Endodermal cell (in vitro differentiated cells): ENCODE measurements around the gene YBX1. TPM values are rescaled to one million over a fixed set of nuclear protein-coding genes. Genes with fewer than 3 reads are reported as not detected.
A peak's percentile ranks its signal among the peaks of the same experiment; 100 is the strongest.
"Not testable (repeated sequence)": the region's sequence is repeated elsewhere in the genome, so short reads cannot be mapped to it uniquely, and the experiment has no call there.

ENCODE experiments used
- DNase-seq: peaks from one replicate; pipeline ENCODE4 v3.0.0-alpha.2; 2017
- H3K27ac ChIP-seq: 2 replicates; pipeline ENCODE4 v1.5.1; 2013; ENCODE audit warnings: mild to moderate bottlenecking, low read depth, low read length, moderate library complexity
- H3K27me3 ChIP-seq: 2 replicates; pipeline ENCODE4 v1.6.1; 2013; ENCODE audit warnings: mild to moderate bottlenecking, low read length, moderate library complexity; ENCODE audit not compliant: insufficient read depth, control insufficient read depth, poor library complexity, severe bottlenecking
- H3K36me3 ChIP-seq: 2 replicates; pipeline ENCODE4 v1.7.0; 2013; ENCODE audit warnings: mild to moderate bottlenecking, low read length, moderate library complexity; ENCODE audit not compliant: control insufficient read depth, insufficient read depth
- H3K4me1 ChIP-seq: one replicate; pipeline ENCODE4 v1.7.0; 2013; ENCODE audit warnings: low read length; ENCODE audit not compliant: control insufficient read depth, insufficient read depth
- H3K4me3 ChIP-seq: 2 replicates; pipeline ENCODE4 v1.5.1; 2013; ENCODE audit warnings: mild to moderate bottlenecking, low read length, moderate library complexity
- H3K9ac ChIP-seq: 2 replicates; pipeline ENCODE4 v1.6.1; 2013; ENCODE audit warnings: mild to moderate bottlenecking, low read length, moderate library complexity; ENCODE audit not compliant: poor library complexity, severe bottlenecking; ENCODE audit errors: extremely low read depth
- H3K9me3 ChIP-seq: 2 replicates; pipeline ENCODE4 v1.6.1; 2013; ENCODE audit warnings: mild to moderate bottlenecking, low read length, moderate library complexity; ENCODE audit not compliant: control insufficient read depth
- H3K27ac Mint-ChIP-seq: 2 replicates; pipeline ENCODE4 v1.8.0; 2020; ENCODE audit warnings: mixed read lengths
- H3K27me3 Mint-ChIP-seq: 2 replicates; pipeline ENCODE4 v1.8.0; 2021; ENCODE audit warnings: mild to moderate bottlenecking, mixed read lengths; ENCODE audit not compliant: insufficient read depth
- H3K36me3 Mint-ChIP-seq: 2 replicates; pipeline ENCODE4 v1.8.0; 2020; ENCODE audit warnings: low read depth, mixed read lengths
- H3K4me1 Mint-ChIP-seq: 2 replicates; pipeline ENCODE4 v1.8.0; 2020; ENCODE audit warnings: mixed read lengths
- H3K4me3 Mint-ChIP-seq: 2 replicates; pipeline ENCODE4 v1.8.0; 2020; ENCODE audit warnings: mild to moderate bottlenecking, moderate library complexity, mixed read lengths
- H3K9me3 Mint-ChIP-seq: 2 replicates; pipeline ENCODE4 v1.8.0; 2020; ENCODE audit warnings: mild to moderate bottlenecking, mixed read lengths
- WGBS, 2 experiments: methylation state at CpG; one replicate each; pipeline versions ENCODE4 v1.1.5 to v1.1.7; 2013; ENCODE audit warnings: missing lambda C conversion rate in 2 of 2, mixed read lengths in 1 of 2; ENCODE audit not compliant: insufficient coverage in 1 of 2, insufficient read length in 1 of 2; 5-methylcytosine and 5-hydroxymethylcytosine counted together
- total RNA-seq, 2 donors: library from RNA; stranded (reverse); fragmentation: NEBNext Ultra II Directional in 1 of 2; extraction: Animal tissue kit (Norgen Biotek cat#: 25700) in 1 of 2; gene quantifications; 2 replicates in 1 of 2; 3 replicates in 1 of 2; pipeline ENCODE4 v1.2.1, GENCODE V29; 2021
- TF ChIP-seq, protein P1 (sequence below): fragments of 200-600 bp; sonication (generic); conservative IDR thresholded peaks from 2 replicates; pipeline ENCODE4 v1.5.0; 2021; ENCODE audit warnings: antibody characterized with exemption, mild to moderate bottlenecking

The YBX1 gene
- total RNA-seq, 2 donors from 2014 or later: 655 to 668 TPM

DNA sequence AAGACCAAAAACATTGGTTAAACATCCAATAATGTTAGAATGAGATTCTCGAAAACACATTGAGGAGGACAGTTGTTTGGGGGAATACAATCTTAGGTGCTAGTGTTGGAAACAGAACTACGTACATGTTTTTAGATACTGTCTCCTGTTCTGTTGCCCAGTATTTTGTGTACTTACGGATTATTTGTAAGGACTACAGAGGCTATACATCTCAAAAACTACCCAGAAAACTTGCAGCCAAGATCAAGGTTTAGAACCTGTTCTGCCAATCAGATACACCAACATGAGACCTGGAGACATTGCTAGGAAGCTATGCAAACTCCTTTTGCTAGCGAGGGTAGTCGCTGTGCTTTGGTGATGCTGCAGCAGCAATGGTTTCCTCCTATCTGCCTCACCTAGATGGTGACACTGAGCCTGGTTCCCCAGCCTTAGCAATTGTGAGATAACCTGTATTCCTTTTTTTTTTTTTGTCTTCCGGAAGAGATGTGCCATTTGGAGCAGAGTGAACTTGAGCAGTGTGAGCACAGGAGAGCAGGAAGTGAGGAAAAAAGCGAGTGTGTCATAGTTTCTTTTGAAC lies 21.8 kb downstream of the YBX1 start:
- Histone ChIP-seq H3K36me3 (peaks cover 90% of the 10 kb centered on the region), H3K4me1 (no peaks in the 10 kb centered on the region), H3K27me3 (no peaks in the 10 kb centered on the region), H3K9ac (no peak overlapping the region), H3K4me3 (no peak overlapping the region), H3K9me3 (peaks cover 16% of the 10 kb centered on the region), H3K27ac (no peak overlapping the region)
- TF ChIP-seq, protein P1, sequence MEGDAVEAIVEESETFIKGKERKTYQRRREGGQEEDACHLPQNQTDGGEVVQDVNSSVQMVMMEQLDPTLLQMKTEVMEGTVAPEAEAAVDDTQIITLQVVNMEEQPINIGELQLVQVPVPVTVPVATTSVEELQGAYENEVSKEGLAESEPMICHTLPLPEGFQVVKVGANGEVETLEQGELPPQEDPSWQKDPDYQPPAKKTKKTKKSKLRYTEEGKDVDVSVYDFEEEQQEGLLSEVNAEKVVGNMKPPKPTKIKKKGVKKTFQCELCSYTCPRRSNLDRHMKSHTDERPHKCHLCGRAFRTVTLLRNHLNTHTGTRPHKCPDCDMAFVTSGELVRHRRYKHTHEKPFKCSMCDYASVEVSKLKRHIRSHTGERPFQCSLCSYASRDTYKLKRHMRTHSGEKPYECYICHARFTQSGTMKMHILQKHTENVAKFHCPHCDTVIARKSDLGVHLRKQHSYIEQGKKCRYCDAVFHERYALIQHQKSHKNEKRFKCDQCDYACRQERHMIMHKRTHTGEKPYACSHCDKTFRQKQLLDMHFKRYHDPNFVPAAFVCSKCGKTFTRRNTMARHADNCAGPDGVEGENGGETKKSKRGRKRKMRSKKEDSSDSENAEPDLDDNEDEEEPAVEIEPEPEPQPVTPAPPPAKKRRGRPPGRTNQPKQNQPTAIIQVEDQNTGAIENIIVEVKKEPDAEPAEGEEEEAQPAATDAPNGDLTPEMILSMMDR: no peak
- Mint-ChIP-seq H3K9me3 (no peaks in the 10 kb centered on the region), H3K27me3 (no peaks in the 10 kb centered on the region), H3K4me3 (no peak overlapping the region), H3K36me3 (peaks cover 90% of the 10 kb centered on the region), H3K4me1 (no peaks in the 10 kb centered on the region), H3K27ac (peak overlapping the region; percentile 1)
- DNase-seq: no peak
- WGBS, 2 experiments: 95 to 100% methylated on average over 6 to 7 of the region's 7 CpGs

GRCh38 chr1:42712808-42713207 lies 30.6 kb downstream of the YBX1 start:
- DNase-seq, H3K4me3 ChIP-seq, H3K27me3 ChIP-seq, H3K27me3 Mint-ChIP-seq, H3K9me3 Mint-ChIP-seq, H3K4me1 Mint-ChIP-seq, H3K9ac ChIP-seq, H3K4me1 ChIP-seq, H3K27ac ChIP-seq, H3K27ac Mint-ChIP-seq, H3K4me3 Mint-ChIP-seq: not testable (repeated sequence)
- H3K36me3 Mint-ChIP-seq: peaks cover 49% of the 10 kb centered on the region
- Histone ChIP-seq H3K36me3 (peaks cover 42% of the 10 kb centered on the region), H3K9me3 (peaks cover 17% of the 10 kb centered on the region)
- WGBS, 2 experiments: 96 to 100% methylated on average over 1 to 2 of the region's 3 CpGs

- Histone ChIP-seq H3K36me3 (peaks cover 37% of the 10 kb centered on the region), H3K9me3 (peaks cover 17% of the 10 kb centered on the region), H3K27ac (no peak overlapping the region), H3K4me3 (no peak overlapping the region), H3K9ac (no peak overlapping the region), H3K4me1 (no peaks in the 10 kb centered on the region), H3K27me3 (no peaks in the 10 kb centered on the region)
- no peaks in the 10 kb centered on the region for H3K9me3 Mint-ChIP-seq
- H3K27ac Mint-ChIP-seq: no peak overlapping the region
- H3K4me3 Mint-ChIP-seq: no peak overlapping the region
- H3K36me3 Mint-ChIP-seq: peaks cover 45% of the 10 kb centered on the region
- H3K4me1 Mint-ChIP-seq: peaks cover 2% of the 10 kb centered on the region
- no peak for DNase-seq
- TF ChIP-seq, protein P1: no peak
- no peaks in the 10 kb centered on the region for H3K27me3 Mint-ChIP-seq
Measured at GRCh38 chr1:42713293-42713692, 31.1 kb downstream of the YBX1 start.

DNA sequence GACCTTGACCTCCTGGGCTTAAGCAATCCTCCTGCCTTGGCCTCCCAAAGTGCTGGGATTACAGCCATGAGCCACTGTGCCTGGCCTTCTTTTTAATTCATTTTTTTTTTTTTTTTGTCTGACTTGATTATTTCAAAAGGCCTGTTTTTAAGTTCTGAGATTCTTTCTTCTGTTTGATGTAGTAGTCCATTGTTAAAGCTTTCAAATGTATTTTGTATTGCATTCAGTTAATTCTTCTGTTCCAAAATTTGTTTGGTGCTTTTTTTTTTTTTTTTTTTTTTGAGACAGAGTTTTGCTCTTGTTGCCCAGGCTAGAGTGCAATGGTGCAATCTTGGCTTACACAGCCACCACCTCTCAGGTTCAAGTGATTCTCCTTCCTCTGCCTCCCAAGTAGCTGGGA lies 32.2 kb downstream of the YBX1 start:
- H3K36me3 ChIP-seq: peaks cover 32% of the 10 kb centered on the region
- H3K36me3 Mint-ChIP-seq: peaks cover 36% of the 10 kb centered on the region
- H3K27me3 Mint-ChIP-seq, H3K27me3 ChIP-seq, DNase-seq, H3K9ac ChIP-seq, H3K4me1 ChIP-seq, H3K27ac Mint-ChIP-seq, H3K4me3 ChIP-seq, H3K4me3 Mint-ChIP-seq, H3K4me1 Mint-ChIP-seq, H3K9me3 Mint-ChIP-seq, H3K27ac ChIP-seq: not testable (repeated sequence)
- H3K9me3 ChIP-seq: peaks cover 17% of the 10 kb centered on the region
